Epithelial cell of esophagus (primary cell): ENCODE results near the gene ARID5B.

Source experiments
- DNase-seq: peaks from one replicate; pipeline ENCODE4 v3.0.0; 2010; ENCODE audit warnings: low read depth
- H3K4me3 ChIP-seq: 2 replicates; pipeline ENCODE4 v1.5.1; 2011; ENCODE audit warnings: mild to moderate bottlenecking, low read length, control low read depth
- CTCF ChIP-seq: IDR thresholded peaks from 2 replicates; pipeline ENCODE4 v1.5.1; 2011; ENCODE audit warnings: low read depth, mild to moderate bottlenecking, low read length, control low read depth, inconsistent platforms; ENCODE audit not compliant: insufficient read depth; ENCODE audit errors: missing control alignments

The ARID5B gene

DNA sequence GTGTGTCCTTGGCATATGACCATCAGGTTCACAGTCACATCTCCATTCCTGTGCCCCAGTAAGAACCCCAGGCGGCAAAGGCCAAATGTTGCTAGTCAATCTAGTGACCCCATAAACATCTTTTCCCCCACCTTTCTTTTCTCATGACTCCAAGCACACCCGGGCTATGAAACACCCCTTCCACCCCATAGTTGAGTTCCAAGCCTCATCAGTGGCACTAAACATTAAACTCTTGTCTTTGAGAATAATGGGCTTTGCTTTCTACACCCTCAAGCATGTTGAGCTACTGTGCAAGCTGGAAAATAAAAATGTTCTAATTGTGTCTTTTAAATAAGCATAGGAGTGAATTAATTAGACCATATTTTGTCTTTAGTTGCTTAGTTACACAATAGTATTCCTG lies 9.4 kb downstream of the ARID5B start:
- no peak for TF ChIP-seq CTCF
- DNase-seq = no peak
- H3K4me3 ChIP-seq = no peak overlapping the region

GRCh38 chr10:61911425-61911824 lies 9.9 kb downstream of the ARID5B start:
- no peak for DNase-seq
- no peak overlapping the region for H3K4me3 ChIP-seq
- TF ChIP-seq CTCF = no peak

DNA sequence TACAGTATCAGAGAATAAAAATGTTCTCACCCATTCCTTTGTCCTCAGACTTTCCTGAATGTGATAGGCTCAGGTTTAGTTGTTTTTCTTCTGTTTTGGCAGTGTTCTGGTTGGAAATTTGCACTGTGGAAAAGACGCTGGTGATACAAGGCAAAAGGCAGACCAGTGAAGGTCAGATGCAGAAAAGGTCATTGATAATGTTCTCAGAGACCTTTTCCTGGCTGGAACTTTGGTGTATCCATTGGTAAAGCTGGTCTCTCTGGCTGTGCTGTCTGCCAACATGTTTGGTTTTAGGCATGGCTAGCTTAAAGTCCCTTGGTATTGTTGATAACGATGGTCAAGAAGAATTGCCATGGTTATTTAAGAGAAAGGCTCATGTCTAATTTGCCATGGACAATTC lies 11.5 kb downstream of the ARID5B start:
- no peak for TF ChIP-seq CTCF
- DNase-seq = no peak

GRCh38 chr10:61918140-61918539 lies 16.6 kb downstream of the ARID5B start:
- no peak overlapping the region for H3K4me3 ChIP-seq
- TF ChIP-seq CTCF = no peak
- no peak for DNase-seq

More for the DNA sequence above, 11.5 kb downstream of the ARID5B start:
- H3K4me3 ChIP-seq = no peak overlapping the region

- TF ChIP-seq CTCF = no peak
- DNase-seq = no peak
- H3K4me3 ChIP-seq = no peak overlapping the region
Measured at GRCh38 chr10:61918989-61919388, 17.5 kb downstream of the ARID5B start.

GRCh38 chr10:61919646-61920215 lies 18.2 kb downstream of the ARID5B start:
- DNase-seq = no peak
- no peak overlapping the region for H3K4me3 ChIP-seq
- TF ChIP-seq CTCF = no peak

- TF ChIP-seq CTCF = no peak
- no peak for DNase-seq
- no peak overlapping the region for H3K4me3 ChIP-seq
Measured at GRCh38 chr10:61921143-61921542, 19.6 kb downstream of the ARID5B start.
